HG03521 (cell line): Measurements from ENCODE around the gene PLEKHM3.
A peak's percentile ranks its signal among the peaks of the same experiment; 100 is the strongest.
"Not testable (repeated sequence)": the region's sequence is repeated elsewhere in the genome, so short reads cannot be mapped to it uniquely, and the experiment has no call there.

Source experiments
- ATAC-seq: cut with Tn5 transposase; IDR thresholded peaks from one replicate; pipeline ENCODE4 v1.9.1; 2021; ENCODE audit warnings: mild to moderate bottlenecking, moderate library complexity; ENCODE audit not compliant: unreplicated experiment

Gene PLEKHM3

DNA sequence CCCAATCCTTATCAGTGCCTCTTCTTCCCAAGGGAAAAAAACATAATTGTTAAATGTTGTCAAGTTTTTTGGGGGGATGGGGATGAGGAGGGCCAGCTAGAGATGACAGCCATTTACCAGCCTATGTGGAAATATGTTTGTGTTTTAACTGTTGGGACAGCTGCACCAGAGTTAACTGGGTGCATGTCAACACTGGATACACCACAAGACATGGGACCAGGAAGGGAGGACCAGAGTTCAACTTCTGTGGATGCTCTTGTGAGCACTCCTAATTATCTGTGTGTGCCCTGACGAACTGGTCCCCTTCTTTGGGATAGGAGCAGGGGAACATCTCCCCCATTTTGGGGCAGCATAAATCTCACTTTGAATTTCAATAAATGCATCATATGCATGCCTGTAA lies 189.5 kb downstream of the PLEKHM3 start:
- ATAC-seq, result no peak

DNA sequence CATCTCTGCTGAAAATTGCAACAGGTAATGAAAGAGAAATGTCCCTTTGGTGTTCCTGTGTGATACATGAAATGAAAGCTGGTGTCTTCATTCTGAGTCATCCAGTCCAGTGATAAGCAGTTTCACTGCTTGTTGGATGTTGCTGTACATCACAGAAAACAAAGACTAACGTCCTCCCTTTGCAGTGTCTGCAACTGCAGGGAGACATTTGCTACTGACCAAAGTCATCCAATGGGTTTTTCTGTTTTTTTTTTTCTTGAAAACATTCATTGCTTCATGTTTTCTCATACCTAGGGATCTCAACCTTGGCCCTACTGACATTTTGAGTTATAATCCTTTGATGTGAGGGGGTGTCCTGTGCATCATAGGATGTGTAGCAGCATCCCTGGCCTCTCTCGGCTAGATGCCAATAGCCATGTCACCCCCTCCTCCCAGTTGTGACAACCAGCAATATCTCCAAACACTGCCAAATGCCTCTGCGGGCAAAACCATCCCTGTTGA lies 192.0 kb downstream of the PLEKHM3 start:
- ATAC-seq, result peak; percentile 94

DNA sequence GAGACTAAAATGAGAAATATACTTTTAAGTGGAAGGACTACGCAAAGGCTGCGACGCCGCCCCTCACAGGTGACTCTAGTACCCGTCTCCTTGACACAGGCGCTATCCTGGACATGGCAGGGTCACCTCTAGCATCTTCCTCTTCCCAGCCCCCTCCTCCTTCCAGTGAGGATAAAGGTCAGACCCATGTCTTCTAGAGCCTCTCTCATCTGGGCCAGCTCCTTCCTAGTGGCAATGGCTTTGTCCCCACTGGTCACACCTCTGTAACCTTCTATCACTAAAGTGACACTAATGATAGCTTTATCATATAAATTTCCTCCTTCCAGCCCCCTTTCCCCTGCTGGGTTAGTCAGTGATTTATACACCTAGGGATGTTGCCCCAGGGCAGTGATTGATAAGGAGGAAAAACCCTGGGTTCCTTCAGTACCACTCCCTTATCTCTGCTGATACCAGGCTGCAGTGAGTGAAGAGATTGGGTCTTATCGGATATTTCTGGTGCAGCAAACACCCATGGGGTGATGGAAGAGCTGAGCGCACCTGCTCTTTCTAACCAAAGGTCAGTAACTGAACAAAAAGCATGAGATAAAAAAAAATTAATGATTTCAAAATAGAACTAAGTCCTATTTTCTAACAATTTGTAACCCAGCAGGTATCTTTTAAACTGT lies 193.6 kb downstream of the PLEKHM3 start:
- no peak for ATAC-seq

DNA sequence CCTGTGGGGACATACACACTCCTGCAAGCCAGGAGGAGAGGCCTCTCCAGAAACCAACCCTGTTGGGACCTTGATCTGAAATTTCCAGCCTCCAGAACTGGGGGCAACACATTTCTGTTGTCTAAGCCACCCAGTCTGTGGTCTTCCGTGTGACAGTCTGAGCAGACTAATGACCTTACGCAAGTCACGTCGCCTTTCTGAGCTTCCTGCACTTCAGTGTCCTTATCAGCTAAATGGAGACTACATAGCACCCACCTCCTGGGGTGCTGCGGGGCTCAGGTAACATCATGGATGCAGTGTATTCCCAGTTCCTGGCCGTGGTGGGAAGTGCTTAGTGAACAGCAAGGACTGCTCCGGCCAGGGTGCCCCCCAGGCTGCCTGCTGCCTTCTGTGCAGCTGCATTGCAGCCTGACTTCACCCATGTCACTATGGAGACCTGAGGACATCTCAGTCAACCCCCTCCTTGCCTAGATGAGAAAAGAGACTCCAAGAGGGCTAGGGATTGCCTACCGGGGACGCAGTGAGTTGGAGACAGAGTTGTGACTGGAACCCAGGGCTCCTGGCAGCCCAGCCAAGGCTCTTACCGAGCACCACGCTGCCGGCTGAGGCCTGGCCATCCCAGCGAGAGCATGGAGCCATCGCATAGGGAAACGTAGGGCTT lies 194.4 kb downstream of the PLEKHM3 start:
- no peak for ATAC-seq

DNA sequence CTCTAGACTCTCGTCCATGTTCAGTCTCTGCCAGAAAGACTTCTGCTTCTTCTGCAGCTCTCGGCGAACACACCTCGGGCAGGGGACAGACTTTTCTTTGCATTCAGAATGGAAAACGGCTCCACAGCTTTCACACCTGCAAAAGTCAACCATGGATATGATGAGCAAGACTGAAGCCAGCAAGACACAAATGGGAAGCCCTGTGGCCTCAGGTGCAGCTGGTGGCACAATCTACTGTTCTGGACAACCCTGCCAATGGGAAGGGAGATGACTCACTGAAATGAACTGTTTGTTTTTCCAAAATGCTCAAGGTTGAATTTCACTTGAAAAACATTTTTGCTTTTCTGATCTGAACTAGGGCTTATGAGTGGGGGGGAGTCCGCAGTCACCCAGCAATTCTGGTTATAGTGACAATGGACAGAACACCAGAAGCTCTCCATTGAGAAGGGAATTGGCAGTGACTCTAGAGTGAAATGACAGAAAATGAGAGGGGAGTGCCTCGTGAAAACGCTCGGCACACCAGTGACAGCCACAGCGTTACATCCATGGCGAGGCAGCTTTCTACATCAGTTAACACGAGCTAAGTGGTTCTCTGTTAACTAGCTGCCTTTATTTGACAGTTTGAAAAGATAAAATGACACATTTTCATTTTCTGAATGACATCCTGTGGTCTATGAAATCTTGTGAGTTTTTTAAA lies 196.8 kb downstream of the PLEKHM3 start:
- ATAC-seq, result no peak

DNA sequence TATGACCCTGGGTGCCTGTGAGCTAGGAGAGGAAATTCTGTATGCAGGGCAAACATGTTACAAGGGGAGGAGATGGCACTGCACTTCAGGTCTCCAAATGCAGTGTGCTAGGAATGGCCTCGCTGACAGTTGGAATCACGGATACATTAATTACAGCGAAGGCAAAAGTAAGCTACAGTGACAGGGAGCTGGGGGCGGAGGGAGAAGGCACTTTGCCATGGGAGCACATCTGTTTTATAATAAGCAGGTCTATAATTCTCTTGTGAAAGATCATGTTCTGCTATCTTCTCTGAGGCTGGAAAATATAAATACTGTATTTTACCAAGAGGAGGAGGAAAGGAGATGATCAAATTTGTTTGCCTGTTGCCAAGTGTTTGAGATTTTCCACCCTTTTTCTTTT lies 199.3 kb downstream of the PLEKHM3 start:
- no peak for ATAC-seq

DNA sequence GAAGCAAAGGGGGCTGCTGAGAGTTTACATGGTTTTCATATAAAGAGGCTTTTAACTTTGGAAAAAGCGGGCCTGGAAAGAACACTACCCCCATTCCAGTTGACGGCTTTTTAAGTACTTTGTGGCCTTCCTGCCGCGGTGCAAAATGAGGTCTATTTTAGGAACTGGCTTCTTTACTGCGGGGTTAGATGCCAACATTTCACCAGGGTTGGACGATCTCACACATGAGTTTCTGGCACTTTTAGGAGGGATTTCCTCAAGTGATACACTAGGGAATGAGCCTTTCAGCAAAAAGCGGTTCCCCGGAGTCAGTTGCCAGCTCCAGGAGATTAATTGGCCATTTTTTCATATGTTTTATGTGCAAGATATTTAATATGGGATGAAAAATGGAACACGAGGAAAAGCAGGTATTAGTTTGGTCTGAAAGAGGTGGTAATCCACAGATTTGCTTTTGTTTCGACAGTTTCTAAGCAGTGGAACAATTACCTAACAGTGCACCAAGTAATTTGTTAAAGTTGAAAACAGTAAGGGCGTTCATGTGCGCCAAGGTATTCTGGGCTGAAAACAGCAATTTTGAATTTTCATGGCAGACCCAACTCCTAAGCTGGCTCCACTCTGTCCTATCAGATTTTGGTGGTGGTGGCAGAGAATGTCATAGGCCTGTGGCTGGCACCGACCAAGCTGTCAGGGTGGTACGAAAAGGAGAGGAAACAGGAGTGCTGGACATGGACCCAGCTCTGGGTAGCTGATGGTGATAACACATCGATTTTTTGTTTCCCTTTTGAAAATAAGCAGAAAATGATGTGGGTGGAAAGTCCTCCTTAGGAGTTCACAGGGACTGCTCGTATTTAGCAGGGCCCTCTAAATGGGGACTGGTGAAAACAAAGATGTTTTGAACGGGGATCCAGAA lies 200.0 kb downstream of the PLEKHM3 start:
- no peak for ATAC-seq

DNA sequence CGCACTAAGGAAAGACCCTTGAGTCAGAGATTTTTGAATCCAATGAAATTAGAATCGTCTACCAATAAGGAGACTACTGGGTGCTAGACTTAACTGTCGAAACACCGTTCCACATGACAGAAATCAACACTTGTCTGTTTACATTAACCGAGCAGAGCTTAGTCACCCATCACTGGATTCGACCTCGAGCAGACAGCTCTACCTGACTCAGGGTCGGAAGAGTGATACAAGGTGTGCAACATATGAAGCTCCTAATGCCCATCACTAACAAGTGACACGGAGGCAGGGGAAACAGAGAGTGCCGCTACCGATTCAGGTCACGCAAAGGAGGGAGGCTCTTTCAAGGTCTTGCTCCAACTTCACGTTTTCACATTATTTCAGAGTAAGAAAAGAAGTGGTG lies 201.5 kb downstream of the PLEKHM3 start:
- no peak for ATAC-seq

DNA sequence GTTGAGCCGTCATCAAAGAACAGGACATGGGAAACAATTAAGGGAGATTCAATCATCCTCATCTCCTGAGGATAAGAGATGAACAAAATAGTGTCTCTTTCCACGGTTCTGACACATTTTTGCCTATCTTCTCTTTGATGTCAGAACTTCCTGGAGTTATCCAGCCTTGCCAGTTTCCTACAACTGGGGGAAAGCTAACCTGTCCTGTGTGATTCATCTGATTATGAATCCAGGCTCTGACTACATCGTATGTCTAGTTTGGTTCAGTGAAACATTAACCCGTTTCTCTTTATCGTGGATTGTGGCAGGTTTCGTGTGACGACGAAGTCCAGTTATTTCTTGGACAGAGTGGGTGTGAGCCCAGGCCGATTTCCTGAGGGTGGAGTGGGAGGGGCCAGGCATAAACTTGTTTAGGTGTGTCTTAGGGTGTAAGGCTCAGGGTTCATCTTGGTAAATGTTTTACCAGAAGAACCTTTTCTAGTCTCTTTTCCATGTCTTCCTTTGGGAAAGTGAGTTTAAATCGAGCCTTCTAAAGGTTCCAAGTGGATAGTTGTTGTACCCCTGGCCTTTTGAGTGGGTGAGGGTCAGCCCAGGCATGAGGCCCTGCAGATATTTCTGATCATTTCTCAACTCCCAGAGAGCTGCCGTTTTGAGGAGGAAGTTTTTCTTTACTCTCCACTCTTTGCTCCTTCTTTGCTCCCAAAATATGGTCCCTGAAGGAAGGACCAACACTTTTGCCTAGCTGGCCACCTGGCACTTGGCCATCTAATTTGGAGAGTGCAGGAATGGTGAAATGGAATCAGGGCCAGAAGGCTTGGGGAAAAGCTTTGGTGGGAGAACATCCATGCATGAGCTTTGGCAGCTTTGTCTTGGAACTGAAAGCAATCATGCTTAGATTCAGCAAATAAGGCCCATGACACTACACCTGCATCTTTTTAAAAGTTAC lies 205.2 kb downstream of the PLEKHM3 start:
- ATAC-seq, result no peak

DNA sequence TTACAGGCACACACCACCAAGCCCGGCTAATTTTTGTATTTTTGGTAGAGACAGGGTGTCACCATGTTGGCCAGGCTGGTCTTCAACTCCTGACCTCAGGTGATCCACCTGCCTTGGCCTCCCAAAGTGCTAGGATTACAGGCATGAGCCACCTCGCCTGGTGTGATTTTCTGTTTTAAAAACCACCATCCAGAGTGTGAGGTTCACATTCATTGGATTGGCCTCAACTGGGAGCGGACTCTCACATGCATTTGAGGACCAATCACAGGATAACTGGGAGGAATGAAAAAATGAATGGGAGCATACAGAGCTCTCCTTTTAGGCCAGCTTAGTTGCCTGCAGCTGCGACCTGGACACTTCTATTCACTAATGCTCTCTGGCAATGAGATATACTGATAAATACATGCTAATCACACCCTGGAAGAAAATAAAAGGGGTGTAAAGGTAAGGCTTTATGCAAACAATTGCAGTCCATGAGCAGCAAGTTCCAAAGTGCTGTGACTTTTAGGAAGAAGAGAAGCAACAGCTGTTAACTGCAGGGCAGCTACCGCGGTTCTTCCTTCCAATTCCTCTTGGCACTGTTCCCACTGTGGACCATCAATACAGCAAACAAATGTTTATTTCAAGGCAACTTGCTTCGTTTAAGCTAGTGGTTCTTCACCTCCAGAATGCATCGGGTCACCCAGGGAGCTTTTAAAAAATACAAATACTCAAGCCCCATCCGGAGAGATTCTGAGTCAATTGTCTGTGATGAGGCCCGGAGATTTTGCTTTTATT lies 206.1 kb downstream of the PLEKHM3 start:
- no peak for ATAC-seq

DNA sequence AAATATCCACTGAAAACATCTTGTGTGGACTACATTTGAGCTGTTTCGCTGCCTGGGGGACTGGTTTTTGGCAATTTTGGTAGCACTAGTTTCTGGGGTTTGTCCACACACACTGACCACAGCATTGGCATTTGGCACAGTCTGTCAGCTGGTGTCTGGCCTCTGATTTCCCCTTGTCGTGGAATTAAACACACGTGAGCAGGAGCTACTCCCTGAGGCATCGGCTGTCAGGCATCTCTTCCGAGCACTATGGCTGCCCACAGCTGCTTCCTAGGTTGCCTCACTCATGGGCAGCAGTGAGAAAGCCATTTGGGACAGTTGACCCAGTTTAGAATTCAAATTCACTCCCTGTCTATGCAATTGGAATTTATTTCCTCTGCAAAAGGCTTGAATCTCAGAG lies 208.8 kb downstream of the PLEKHM3 start:
- no peak for ATAC-seq

DNA sequence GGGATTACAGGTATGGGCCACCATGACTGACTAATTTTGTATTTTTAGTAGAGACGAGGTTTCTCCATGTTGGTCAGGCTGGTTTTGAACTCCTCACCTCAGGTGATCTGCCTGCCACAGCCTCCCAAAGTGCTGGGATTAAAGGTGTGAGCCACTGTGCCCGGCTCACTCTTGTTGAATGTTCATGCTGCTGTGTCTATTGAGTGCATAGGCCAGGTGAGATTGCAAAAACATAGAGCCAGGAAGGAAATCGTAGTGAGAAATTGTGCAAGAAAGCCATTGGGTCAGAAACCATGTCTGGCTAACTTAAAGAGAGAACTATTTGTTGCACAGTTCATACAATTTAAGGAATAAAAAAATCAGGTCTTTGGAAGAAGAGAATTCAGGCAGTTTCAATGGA lies 210.1 kb downstream of the PLEKHM3 start:
- ATAC-seq, result no peak

DNA sequence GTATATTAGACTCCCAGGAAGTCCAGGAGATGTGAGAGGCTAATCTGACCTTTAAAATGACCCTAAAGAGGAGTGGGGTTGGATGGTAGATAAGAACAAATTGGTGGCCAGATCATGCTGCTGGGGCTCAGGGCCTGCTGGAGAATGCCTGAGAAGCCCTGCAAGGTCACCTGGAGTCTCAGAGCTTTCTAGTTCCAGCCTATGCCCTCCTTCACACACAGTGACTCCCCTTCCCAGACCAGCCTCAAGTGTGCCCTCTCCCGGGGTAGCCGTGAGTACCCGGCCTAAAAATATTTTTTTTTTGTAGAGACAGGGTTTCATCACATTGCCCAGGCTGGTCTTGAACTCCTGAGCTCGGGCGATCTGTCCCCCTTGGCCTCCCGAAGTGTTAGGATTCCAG lies 211.4 kb downstream of the PLEKHM3 start:
- no peak for ATAC-seq

DNA sequence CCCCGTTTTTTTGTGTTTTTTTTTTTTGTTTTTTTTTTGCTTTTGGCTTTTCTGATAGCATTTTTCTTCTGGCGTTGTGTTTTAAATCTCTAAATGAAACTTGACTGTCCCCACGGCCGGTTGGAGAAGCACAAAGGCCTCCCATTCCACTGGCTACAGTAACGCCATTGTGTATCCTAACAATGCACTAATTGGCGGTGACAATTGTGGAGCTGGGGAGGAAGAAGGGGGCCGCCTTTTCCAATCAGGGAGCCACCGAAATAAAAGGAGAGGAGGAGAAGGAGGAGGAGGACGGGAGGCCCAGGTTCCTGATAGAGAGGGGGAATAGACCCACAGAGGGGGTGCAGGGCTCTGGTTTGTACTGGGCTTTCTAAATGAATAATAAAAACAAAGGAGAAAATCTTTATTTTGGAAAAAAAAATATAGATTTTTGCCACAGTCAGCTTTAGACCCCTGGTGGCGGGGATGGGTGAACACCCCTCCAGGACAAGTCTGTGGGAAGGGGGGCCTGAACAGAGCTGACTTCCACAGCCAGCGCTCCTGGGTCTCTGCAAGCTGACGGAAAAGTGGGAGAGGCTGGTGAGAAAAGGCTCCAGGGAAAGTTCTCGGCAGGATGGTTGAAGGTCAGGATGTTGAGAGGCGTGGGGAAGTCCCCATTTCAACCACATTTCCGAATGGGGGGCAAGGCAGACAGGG lies 212.0 kb downstream of the PLEKHM3 start:
- ATAC-seq, result no peak

DNA sequence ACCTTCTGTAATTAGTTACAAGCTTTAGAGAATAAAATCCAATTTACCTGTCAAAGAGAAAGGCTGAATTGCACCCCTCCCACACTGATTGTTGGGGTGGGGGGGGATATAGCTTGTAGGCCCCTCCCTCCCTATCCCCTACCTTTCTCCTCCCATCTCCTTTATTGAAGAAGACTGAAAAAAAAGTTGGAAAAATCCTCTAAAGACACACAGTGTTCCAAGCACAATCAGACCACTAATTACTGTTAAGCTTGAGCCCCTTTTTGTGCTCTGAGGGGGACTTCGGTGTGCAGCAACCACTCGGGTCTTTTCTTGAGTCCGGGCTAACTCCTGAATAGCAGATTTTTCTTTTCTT lies 212.6 kb downstream of the PLEKHM3 start:
- ATAC-seq, result no peak

DNA sequence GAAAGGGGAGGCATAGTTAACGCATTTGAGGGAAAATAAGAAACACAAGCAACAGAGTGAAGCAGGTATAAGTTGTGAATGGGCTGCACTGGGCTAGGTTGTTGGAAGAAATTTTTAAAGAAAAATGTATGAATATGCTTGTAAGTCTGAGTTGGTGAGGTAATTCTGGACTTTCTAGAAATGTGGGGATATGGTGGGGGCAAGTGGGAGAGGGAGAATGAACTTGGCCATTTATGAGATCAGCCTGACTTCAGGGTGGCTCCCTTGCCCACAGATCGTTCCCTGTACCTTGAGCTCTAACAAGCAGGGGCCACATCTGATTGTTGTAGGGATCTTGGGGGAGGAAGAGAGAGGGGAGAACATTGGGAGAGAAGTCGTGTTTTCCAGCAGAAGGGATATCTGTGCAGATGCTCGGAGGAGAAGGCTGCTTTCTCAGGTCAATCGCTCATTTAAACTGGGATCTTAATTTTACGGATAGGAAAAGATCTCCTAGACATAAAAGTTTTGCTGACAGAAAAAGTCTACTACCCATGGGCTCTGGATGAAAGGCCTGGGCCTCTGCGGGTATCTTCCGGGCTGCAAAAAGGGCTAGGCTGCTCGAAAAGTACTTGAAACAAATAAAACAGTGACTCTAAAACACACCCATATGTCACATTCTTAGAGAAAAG lies 213.1 kb downstream of the PLEKHM3 start:
- ATAC-seq, result no peak

DNA sequence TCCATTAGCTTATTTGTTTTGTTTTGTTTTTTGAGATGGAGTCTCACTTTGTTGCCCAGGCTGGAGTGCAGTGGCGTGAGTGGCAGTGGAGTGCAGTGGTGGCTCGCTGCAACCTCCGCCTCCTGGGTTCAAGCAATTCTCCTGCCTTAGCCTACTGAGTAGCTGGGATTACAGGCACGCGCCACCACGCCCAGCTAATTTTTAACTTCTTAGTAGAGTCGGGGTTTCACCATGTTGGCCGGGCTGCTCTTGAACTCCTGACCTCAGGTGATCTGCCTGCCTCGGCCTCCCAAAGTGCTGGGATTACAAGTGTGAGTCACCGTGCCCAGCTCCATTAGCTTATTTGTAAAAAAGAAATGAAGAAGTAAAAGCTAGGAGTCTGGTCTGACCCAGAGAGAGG lies 213.7 kb downstream of the PLEKHM3 start:
- not testable (repeated sequence) for ATAC-seq

DNA sequence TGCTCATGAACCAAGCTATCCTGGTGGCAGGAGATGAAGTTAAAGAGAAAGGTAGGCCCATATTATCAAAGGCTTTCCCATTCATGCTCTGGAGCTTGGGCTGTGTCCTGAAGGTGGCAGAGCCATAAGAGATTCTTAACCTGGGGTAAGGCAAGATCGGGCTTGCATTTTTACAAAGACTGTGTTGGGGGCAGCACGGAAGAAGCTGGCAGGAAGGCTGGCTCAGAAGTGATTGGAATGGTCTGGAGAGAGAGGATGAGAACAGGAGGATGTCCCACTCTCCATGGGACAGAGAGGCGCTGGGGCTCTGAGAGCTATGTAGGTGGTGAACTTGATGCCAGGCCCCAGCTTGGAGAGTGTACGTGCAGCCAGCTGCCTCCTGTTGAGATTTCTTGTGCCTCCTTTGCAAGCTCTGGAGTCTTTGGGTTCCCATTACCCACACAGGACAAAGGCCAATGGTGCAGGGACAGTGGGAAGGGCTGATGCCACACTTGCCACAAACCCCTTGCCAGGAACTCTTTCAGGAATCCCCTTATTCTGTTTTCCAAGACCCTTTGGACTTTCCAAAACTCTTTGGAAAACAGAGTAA lies 215.0 kb downstream of the PLEKHM3 start:
- ATAC-seq, result no peak
